GM12875 (cell line): Measurements from ENCODE around the gene ZDHHC3.
"Not testable (repeated sequence)": the region's sequence is repeated elsewhere in the genome, so short reads cannot be mapped to it uniquely, and the experiment has no call there.

Source experiments
- H3K4me3 ChIP-seq: one replicate; pipeline ENCODE4 v1.5.1; 2011; ENCODE audit warnings: low read depth, low read length, control low read depth
- TF ChIP-seq, protein P1 (sequence below): IDR thresholded peaks from 2 replicates; pipeline ENCODE4 v1.5.1; 2011; ENCODE audit warnings: low read depth, mild to moderate bottlenecking, control low read depth, inconsistent platforms, low read length, moderate library complexity, borderline replicate concordance; ENCODE audit not compliant: insufficient read depth

ZDHHC3 gene

DNA sequence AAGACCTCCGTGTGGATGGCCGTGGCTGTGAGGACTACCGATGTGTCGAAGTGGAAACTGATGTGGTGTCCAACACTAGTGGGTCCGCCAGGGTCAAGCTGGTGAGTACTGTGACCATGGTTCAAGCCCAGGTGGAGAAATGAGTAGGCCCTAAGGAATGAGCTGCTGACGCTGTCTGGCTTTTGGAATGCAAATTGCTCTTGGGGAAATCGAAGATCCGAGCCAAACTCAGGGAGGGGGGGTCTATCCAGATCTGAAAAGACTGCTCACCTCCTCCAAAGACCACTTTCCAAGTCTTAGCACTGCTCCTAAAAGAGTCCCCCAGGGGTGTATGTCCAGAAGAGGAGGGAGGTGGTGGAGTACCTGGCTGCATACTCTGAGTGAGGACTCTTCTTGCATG, 13.2 kb upstream of the ZDHHC3 start:
- TF ChIP-seq, protein P1, sequence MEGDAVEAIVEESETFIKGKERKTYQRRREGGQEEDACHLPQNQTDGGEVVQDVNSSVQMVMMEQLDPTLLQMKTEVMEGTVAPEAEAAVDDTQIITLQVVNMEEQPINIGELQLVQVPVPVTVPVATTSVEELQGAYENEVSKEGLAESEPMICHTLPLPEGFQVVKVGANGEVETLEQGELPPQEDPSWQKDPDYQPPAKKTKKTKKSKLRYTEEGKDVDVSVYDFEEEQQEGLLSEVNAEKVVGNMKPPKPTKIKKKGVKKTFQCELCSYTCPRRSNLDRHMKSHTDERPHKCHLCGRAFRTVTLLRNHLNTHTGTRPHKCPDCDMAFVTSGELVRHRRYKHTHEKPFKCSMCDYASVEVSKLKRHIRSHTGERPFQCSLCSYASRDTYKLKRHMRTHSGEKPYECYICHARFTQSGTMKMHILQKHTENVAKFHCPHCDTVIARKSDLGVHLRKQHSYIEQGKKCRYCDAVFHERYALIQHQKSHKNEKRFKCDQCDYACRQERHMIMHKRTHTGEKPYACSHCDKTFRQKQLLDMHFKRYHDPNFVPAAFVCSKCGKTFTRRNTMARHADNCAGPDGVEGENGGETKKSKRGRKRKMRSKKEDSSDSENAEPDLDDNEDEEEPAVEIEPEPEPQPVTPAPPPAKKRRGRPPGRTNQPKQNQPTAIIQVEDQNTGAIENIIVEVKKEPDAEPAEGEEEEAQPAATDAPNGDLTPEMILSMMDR, result no peak
- H3K4me3 ChIP-seq, result no peak overlapping the region

DNA sequence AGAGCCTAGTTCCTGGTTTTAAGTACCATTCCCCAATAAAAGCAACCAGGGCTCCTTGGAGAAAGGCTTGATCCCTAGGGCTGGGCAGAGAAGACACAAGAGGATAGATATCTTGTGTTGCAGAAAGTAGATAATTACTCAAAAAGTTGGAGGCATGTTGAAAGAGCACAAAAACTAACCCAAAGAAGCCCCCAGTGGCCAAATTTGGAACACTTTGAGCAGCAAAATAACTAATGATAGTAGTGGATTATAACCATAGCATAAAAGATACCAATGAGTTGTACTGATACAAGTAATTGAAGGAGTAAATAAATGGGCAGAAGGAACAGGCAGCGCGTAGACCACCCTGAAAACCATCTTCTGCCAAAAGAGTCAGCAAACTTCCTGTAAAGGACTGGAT, 12.1 kb upstream of the ZDHHC3 start:
- no peak overlapping the region for H3K4me3 ChIP-seq
- TF ChIP-seq, protein P1, result peak; percentile 41; the same call in 1 of the 2 replicates

DNA sequence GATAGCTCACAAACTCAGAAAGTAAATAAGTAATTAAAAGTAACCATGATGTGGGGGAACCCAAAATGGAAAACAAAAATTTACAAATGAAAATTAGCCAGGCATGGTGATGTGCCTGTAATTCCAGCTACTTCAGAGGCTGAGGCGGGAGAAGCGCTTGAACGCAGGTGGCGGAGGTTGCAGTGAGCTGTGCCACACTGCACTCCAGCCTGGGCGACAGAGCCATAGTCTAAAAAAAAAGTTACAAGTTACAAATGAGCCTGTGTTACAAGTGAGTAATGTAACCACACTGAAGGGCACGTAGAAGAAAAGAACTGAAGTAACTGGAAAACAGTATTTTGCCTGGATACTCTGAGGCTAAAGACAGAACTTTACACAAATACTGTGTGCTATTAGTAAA, 11.4 kb upstream of the ZDHHC3 start:
- TF ChIP-seq, protein P1, result no peak
- H3K4me3 ChIP-seq, result no peak overlapping the region

DNA sequence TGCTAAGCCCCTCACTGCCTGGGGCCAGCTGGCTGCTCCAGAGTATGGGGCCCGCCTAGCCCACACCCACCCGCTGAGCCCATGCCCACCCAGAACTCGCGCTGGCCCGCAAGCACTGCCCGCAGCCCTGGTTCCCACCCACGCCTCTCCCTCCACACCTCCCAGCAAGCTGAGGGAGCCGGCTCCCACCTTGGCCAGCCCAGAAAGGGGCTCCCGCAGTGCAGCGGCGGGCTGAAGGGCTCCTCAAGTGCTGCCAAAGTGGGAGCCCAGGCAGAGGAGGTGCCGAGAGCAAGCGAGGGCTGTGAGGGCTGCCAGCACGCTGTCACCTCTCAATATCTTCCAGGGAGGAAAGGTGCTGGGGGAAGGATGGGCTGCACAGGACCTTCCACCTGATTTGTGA, 10.4 kb upstream of the ZDHHC3 start:
- not testable (repeated sequence) for H3K4me3 ChIP-seq

DNA sequence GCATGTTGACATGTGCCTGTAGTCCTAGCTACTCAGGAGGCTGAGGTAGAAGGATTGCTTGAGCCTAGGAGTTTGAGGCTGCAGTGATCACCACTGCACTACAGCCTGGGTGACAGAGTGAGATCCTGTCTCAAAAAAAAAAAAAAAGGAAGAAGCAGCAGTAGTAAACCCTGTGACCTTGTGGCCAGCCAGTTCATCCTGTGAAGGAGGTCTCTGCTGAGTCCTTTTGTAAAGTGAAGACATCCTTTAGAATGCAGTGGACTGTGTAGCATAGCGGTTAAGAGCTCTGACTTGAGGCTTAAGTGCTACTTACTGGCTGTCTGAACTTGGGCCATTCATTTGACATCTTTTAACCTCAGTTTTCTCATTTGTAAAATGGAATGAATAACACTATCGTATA, 8.4 kb upstream of the ZDHHC3 start:
- no peak overlapping the region for H3K4me3 ChIP-seq
- TF ChIP-seq, protein P1, result no peak

DNA sequence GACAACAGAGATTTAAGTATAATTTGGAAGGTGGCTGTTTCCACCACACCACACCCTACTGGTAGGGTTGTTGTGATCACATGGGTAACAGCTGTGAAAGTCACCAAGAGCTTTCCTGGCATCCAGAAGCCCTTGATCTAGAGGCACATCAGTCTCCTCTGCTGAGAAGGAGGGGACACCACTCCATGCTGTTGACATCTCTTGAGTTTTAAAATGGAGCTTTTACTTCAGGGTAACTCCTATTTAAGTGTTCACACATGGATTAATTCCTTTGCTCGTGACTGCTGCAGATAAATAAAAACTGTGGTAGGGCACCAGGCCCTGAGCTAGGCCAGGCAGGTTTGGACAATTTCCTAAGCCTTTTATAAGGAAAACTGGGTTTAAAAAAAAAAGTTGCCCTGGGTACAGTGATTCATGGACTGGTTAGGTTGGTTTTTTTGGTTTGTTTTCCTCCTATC, 7.5 kb upstream of the ZDHHC3 start:
- TF ChIP-seq, protein P1, result no peak
- H3K4me3 ChIP-seq, result no peak overlapping the region

DNA sequence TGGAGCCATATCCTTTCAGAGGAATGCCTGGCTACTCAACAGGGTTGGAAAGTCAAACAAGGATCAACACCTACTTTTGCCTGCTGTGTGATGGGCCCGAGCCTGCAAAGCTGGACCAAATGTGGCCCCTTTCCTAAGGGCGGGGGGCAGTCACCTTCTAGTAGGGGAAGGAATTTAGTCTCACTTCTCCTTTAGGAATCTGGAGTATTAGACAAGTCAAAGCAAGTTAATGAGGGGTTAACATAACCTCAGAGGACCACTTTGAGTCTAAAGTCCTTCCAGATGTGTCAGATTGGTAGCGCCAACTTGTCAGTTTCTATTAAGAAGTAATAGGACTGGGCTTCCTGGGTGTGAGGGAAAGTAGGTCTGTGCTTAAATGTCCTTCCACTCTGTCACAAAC, 6.8 kb upstream of the ZDHHC3 start:
- TF ChIP-seq, protein P1, result no peak

DNA sequence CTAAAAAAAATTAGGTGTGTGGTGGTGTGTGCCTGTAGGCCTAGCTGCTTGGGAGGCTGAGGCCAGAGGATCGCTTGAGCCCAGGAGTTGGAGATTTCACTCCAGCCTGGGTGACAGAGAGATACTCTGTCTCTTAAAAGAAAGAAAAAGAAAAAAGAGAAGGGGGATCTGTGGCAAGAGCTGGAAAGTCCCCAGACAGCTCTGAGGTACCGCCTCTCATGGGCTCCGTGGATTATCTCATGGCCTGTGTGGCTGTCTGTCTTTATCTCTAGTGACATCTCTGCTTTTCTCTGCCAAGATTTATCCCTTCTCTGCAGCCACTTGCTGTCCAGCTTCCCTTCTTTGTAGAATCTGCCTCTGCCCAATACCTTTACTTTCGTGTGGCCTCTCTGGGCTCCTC, 5.8 kb upstream of the ZDHHC3 start:
- TF ChIP-seq, protein P1, result no peak
- no peak overlapping the region for H3K4me3 ChIP-seq

More for the DNA sequence above, 6.8 kb upstream of the ZDHHC3 start:
- no peak overlapping the region for H3K4me3 ChIP-seq
